Stromal cell of bone marrow (primary cell): Measurements from ENCODE around the gene SLC41A1.

Experiments used
- DNase-seq: peaks from one replicate; pipeline ENCODE4 v3.0.0-alpha.2; 2012; ENCODE audit warnings: low read depth

Gene SLC41A1

GRCh38 chr1:205751036-205751651 is 61.9 kb downstream of the SLC41A1 start:
- DNase-seq = no peak

- DNase-seq = peak; percentile 99
Observed at GRCh38 chr1:205750138-205751035, 62.6 kb downstream of the SLC41A1 start, which contains the start of gene NUCKS1. NUCKS1 (minus strand) TSS chr1:205750182; CDS start chr1:205749973, 209 bp downstream.

DNA sequence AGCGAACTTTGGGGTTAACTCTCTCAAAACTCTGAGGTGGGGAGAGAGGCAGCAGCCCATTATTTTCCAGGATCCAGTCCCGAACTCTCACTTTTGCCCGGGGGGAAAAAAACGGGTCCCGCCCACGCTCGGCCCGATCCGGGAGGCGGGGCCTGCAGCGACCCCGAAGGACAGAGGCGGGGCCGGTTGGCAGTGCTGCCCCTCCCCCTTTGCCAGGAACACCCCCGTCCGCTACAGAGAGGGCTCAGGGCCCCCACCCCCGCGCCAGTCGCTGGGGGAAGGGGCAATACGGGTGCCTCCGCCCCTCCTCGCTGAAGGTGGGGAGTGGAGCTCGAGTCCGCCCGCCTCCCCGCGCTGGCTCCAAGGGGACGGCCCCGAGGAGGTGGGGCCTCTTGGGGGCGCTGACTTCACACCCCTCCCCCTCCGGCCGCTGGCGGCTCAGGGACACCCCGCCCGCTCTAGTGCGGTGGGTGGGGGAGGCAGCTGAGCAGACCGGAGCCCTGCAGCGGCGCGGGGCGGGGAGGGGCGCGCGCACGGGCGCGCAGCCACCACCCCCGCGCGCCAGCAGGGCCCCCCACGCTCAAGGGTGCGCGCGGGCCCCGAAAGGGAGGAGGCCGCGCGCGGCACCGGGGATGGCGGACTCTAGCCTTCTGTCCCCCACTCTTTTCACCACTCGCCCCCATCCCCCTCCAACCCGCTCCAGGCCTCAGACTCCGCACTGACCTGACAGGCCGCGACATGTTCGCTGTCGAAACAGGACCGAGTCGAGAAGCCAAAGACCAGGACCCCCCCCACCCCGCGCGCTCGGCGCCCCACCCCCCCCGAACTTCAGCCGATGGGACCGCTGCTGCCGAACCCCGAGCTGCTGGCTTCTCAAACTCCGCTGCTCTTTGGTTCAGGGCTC is 63.5 kb downstream of the SLC41A1 start:
- DNase-seq = peak; percentile 88

DNA sequence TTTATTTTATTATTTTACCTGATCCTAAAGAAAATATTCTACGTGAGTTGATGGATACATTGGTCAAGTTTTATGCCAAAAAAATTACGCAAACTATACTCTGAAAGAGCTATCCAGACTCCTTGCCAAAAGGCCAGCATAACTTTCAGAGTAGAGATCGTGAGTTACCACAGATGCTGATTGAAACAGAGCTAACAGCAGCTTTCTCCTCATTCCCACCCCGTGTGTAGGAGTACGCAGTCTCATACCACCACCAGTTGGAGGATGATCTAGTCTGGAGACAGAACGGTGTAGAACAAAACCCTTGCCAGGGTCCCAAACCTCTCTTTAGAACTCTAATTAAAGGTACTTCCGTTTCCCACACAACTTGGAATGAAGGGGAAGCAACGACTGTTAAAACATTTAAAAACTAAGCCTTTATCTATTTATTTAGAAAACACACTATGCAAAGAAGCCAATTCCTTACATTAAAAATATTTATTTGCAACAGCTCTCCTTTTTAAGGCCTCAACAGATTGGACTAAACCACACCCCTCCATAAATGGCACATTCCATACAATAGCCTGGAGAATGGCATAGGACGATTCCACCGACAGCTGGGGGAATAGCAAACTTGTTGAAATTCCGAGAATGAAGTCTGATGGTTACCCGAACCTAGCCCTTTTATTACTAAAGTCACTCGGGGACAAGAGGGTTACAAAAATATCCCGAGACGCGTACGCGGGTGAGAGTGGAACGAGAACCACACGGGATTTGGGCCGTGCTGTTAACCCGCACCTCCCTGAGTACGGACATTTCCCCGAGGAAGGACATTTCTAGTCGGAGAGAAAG is 64.4 kb downstream of the SLC41A1 start:
- DNase-seq = peak; percentile 71

GRCh38 chr1:205746757-205747412 is 66.1 kb downstream of the SLC41A1 start:
- DNase-seq = no peak

GRCh38 chr1:205744403-205744802 is 68.6 kb downstream of the SLC41A1 start:
- DNase-seq = no peak

DNA sequence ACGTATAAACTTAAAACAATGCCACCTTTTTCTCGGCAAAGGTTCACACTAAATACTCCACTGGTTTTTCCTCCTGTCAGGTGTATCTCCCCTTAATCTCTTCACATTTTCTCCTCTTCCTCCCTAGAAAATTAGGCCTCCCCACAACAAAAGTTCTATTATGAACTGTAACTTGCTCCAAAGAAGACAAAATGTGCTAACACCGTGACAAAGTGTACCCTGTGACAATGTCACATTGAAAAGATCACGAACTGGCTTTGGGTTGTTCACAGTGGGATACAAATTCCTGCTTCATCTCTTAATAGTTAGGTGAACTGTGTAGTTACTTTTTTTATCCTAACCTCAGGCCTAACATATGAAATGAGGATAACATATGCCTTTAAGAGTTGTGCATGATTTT is 69.0 kb downstream of the SLC41A1 start:
- DNase-seq = no peak

- no peak for DNase-seq
Observed at GRCh38 chr1:205741681-205742080, 71.3 kb downstream of the SLC41A1 start.

DNA sequence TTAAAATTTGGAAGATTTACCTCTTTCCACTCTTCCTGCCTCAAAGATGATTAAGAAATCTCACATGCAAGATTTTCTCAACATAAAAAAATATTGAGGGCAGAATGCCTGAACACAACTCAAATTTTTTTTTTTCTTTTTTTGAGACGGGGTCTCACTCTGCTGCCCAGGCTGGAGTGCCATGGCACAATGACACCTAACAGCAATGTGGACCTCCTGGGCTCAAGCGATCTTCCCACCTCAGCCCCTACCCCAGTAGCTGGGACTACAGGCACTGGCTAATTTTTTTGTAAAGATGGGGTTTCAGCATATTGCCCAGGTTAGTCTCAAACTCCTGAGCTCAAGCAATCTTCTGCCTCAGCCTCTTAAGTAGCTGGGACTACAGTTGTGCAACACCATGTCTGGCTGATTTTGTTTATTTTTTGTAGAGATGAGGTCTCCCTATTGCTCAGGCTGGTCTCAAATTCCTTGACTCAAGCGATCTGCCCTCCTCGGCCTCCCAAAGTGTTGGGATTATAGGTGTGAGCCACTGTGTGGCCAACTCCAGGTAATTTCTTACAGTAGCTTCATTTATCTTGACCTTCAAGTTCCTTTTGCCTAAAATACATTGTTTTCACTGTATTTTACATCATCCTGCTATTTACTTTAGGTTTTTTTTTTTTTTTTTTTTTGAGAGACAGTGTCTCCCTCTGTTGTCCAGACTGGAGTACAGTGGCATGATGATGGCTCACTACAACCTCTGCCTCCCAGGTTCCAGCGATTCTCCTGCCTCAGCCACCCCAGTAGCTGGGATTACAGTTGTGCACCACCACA is 73.4 kb downstream of the SLC41A1 start:
- peak; percentile 16 for DNase-seq
